ENCODE data around the gene ARHGEF28. TPM values are rescaled to one million over a fixed set of nuclear protein-coding genes. Genes with fewer than 3 reads are reported as not detected.

ARHGEF28 gene
- total RNA-seq, 1 donor from 2014 or later: 0.11 TPM

GRCh38 chr5:73623060-73623459 lies 2.9 kb upstream of the ARHGEF28 start:
- Mint-ChIP-seq H3K9me3 (no peaks in the 10 kb centered on the region), H3K36me3 (no peaks in the 10 kb centered on the region), H3K4me1 (peaks cover 3% of the 10 kb centered on the region), H3K27ac (no peak overlapping the region), H3K4me3 (no peak overlapping the region), H3K27me3 (ENCODE audit: insufficient read depth, low read depth) (peaks cover 19% of the 10 kb centered on the region)
- TF ChIP-seq EZH2 (IDR thresholded peaks at IDR 0.05) (no peak), EZH2phosphoT487 (IDR thresholded peaks at IDR 0.05) (no peak)
- TF ChIP-seq, protein P1, sequence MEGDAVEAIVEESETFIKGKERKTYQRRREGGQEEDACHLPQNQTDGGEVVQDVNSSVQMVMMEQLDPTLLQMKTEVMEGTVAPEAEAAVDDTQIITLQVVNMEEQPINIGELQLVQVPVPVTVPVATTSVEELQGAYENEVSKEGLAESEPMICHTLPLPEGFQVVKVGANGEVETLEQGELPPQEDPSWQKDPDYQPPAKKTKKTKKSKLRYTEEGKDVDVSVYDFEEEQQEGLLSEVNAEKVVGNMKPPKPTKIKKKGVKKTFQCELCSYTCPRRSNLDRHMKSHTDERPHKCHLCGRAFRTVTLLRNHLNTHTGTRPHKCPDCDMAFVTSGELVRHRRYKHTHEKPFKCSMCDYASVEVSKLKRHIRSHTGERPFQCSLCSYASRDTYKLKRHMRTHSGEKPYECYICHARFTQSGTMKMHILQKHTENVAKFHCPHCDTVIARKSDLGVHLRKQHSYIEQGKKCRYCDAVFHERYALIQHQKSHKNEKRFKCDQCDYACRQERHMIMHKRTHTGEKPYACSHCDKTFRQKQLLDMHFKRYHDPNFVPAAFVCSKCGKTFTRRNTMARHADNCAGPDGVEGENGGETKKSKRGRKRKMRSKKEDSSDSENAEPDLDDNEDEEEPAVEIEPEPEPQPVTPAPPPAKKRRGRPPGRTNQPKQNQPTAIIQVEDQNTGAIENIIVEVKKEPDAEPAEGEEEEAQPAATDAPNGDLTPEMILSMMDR (IDR thresholded peaks at IDR 0.05): no peak
- H3K79me2 ChIP-seq (ENCODE audit: low read depth): no peaks in the 10 kb centered on the region
- no peak overlapping the region for H3K4me3 ChIP-seq
- H3K27ac ChIP-seq: no peak overlapping the region
- DNase-seq (ENCODE audit: low spot score): no peak
- peaks cover 9% of the 10 kb centered on the region for H3K4me1 ChIP-seq
- H3K9ac ChIP-seq: no peak overlapping the region
- no peaks in the 10 kb centered on the region for H3K36me3 ChIP-seq
- H3K4me2 ChIP-seq: no peak overlapping the region
- H4K20me1 ChIP-seq (ENCODE audit: low read depth): no peaks in the 10 kb centered on the region
- peaks cover 49% of the 10 kb centered on the region for H3K27me3 ChIP-seq
- H2AFZ ChIP-seq (replicated peaks): no peak overlapping the region
- H3K9me3 ChIP-seq (ENCODE audit: low read depth): no peaks in the 10 kb centered on the region
- H3F3A ChIP-seq (ENCODE audit: low read depth): peaks cover 17% of the 10 kb centered on the region

- no peak overlapping the region for H3K27ac ChIP-seq
- H3K4me3 Mint-ChIP-seq: no peak overlapping the region
- peaks cover 17% of the 10 kb centered on the region for H3F3A ChIP-seq (ENCODE audit: low read depth)
- no peak for DNase-seq (ENCODE audit: low spot score)
- peaks cover 57% of the 10 kb centered on the region for H3K27me3 ChIP-seq
- TF ChIP-seq EZH2phosphoT487 (IDR thresholded peaks at IDR 0.05) (no peak), EZH2 (IDR thresholded peaks at IDR 0.05) (no peak)
- TF ChIP-seq, protein P1 (IDR thresholded peaks at IDR 0.05): no peak
- peaks cover 26% of the 10 kb centered on the region for H3K27me3 Mint-ChIP-seq (ENCODE audit: insufficient read depth, low read depth)
- H3K4me2 ChIP-seq: no peak overlapping the region
- H3K79me2 ChIP-seq (ENCODE audit: low read depth): no peaks in the 10 kb centered on the region
- H3K4me3 ChIP-seq: no peak overlapping the region
- H3K4me1 Mint-ChIP-seq: peaks cover 3% of the 10 kb centered on the region
- no peaks in the 10 kb centered on the region for H3K36me3 Mint-ChIP-seq
- H3K9me3 ChIP-seq (ENCODE audit: low read depth): no peaks in the 10 kb centered on the region
- no peak overlapping the region for H2AFZ ChIP-seq (replicated peaks)
- peaks cover 9% of the 10 kb centered on the region for H3K4me1 ChIP-seq
- H3K36me3 ChIP-seq: no peaks in the 10 kb centered on the region
- H3K9ac ChIP-seq: no peak overlapping the region
- no peaks in the 10 kb centered on the region for H3K9me3 Mint-ChIP-seq
- no peak overlapping the region for H3K27ac Mint-ChIP-seq
- H4K20me1 ChIP-seq (ENCODE audit: low read depth): no peaks in the 10 kb centered on the region
These were observed 2.0 kb upstream of the ARHGEF28 start for GRCh38 chr5:73623901-73624404.

GRCh38 chr5:73624888-73625287 lies 1.1 kb upstream of the ARHGEF28 start:
- H3K36me3 Mint-ChIP-seq: no peaks in the 10 kb centered on the region
- no peaks in the 10 kb centered on the region for H3K9me3 Mint-ChIP-seq
- no peak overlapping the region for H3K9ac ChIP-seq

More at GRCh38 chr5:73624888-73625287, 1.1 kb upstream of the ARHGEF28 start:
- peaks cover 29% of the 10 kb centered on the region for H3K27me3 Mint-ChIP-seq (ENCODE audit: insufficient read depth, low read depth)
- no peaks in the 10 kb centered on the region for H3K79me2 ChIP-seq (ENCODE audit: low read depth)
- DNase-seq (ENCODE audit: low spot score): no peak
- no peak for TF ChIP-seq EZH2phosphoT487 (IDR thresholded peaks at IDR 0.05)
- TF ChIP-seq, protein P1 (IDR thresholded peaks at IDR 0.05): no peak
- TF ChIP-seq EZH2 (IDR thresholded peaks at IDR 0.05): no peak
- no peaks in the 10 kb centered on the region for H4K20me1 ChIP-seq (ENCODE audit: low read depth)
- peaks cover 9% of the 10 kb centered on the region for H3K4me1 ChIP-seq
- H3K27ac Mint-ChIP-seq: no peak overlapping the region
- H3K4me1 Mint-ChIP-seq: peaks cover 3% of the 10 kb centered on the region
- no peaks in the 10 kb centered on the region for H3K36me3 ChIP-seq
- no peak overlapping the region for H2AFZ ChIP-seq (replicated peaks)
- H3K4me2 ChIP-seq: no peak overlapping the region
- H3F3A ChIP-seq (ENCODE audit: low read depth): peaks cover 17% of the 10 kb centered on the region
- H3K27ac ChIP-seq: no peak overlapping the region
- no peak overlapping the region for H3K4me3 ChIP-seq
- no peaks in the 10 kb centered on the region for H3K9me3 ChIP-seq (ENCODE audit: low read depth)
- peak overlapping the region; percentile 68 for H3K4me3 Mint-ChIP-seq
- H3K27me3 ChIP-seq: peaks cover 67% of the 10 kb centered on the region
